HTR-8/SVneo (cell line): Measurements from ENCODE around the gene NRXN3.

Experiments
- DNase-seq: peaks from one replicate; pipeline ENCODE4 v3.0.0; 2011; ENCODE audit warnings: low spot score, mixed read lengths; ENCODE audit not compliant: insufficient read length
- FAIRE-seq: peaks from 2 replicates; lab custom pipeline; 2011; peaks lifted over from hg19 to GRCh38; lab: Jason Lieb, UNC

NRXN3 gene

GRCh38 chr14:78238141-78238540 lies 68.0 kb downstream of the NRXN3 start:
- FAIRE-seq, result no peak
- DNase-seq, result no peak

- no peak for FAIRE-seq
- no peak for DNase-seq
Observed at GRCh38 chr14:78240567-78240966, 70.4 kb downstream of the NRXN3 start.

DNA sequence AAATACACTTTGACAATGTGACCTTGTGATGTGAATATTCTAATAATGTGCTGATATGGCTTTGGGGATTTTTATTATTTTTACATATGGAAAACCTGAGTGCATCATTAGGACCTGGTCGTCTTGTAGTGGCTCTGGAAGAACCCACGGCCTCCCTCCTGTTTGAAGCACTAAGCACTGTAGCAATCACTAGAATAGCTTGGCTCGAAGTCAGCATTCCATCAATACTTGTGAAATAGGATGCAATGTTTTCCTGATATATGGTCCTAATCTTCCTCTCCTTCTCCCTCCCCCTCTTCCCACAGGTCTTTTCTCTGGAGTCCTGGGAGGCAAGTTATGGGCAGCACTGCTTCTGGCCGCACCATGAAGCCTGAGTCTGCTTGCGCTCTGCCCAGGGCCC lies 71.9 kb downstream of the NRXN3 start:
- FAIRE-seq (no peak), DNase-seq (no peak)

DNA sequence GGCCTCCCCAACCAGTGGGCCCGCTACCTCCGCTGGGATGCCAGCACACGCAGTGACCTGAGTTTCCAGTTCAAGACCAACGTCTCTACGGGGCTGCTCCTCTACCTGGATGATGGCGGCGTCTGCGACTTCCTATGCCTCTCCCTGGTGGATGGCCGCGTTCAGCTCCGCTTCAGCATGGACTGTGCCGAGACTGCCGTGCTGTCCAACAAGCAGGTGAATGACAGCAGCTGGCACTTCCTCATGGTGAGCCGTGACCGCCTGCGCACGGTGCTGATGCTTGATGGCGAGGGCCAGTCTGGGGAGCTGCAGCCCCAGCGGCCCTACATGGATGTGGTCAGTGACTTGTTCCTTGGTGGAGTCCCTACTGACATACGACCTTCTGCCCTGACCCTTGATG lies 73.0 kb downstream of the NRXN3 start:
- no peak for DNase-seq
- FAIRE-seq, result no peak

DNA sequence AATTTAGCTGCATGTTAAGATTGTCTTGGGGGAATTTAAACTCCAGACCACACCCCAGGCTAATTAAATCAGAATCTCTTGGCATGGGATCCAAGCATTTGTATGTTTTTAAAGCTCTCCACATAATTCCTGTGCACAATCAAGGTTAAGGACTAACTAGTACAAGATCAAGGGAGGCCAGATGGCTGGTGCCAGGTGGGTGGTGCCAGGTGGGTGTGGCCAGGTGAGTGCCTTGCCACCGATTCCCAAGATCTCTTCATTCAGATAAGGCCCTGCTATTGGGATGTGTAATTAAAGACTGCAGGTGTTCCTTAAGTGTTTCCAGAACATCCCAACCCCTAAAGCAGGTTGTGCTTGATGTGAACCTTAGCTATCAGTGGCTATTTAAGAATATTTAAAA lies 75.1 kb downstream of the NRXN3 start:
- no peak for FAIRE-seq
- no peak for DNase-seq

DNA sequence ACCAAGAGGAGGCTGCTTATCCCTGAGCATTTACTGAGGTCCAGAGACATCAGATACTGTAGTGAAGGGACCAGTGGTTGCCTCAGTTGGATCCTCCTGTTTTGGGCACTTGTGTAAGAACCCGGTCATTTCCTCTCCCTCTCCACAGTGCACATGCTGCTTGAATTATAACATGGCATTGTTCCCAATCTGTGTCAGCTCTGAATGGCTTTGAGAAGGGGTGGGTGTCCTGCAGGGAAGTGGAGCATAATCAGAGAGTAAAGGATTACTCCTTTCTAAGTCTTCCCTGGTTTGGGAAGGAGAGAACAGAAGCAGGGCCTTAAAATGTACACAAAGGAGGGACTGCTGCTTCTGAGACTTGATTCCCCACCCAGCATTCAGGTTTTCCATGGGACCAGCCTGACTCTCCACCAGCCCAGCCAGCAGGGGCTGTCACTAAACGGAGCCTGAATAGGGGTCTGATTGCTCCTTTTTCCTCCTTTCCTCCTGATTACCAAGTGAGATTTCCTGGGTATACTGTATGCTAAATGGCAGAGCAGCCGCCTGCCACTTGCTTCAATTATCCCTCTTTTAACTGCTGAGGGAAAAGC lies 78.4 kb downstream of the NRXN3 start:
- FAIRE-seq, result no peak

DNA sequence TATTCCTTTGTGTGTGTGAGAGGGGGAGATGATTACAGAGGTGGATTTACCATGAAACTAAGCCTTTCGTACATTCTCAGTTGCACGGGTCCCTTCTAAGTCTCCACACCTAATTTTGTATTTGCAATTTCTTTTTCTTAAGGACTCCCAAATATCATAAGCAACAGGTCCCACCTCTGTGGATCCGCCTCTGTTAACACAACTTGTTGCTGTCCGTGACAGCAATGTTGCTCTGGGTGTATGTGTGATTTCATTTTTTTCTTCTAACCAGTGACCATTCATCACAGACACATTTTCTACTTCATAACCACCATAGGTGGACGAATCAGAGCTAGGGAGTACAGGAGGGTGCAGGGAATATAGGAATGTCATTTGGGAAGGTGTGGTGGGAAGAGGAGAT lies 81.1 kb downstream of the NRXN3 start:
- DNase-seq (no peak), FAIRE-seq (no peak)

More for the DNA sequence above, 78.4 kb downstream of the NRXN3 start:
- no peak for DNase-seq

- no peak for FAIRE-seq
- peak; percentile 75 for DNase-seq
Observed at GRCh38 chr14:78253986-78254385, 83.8 kb downstream of the NRXN3 start.

- peak; percentile 52 for DNase-seq
- no peak for FAIRE-seq
Observed at GRCh38 chr14:78254911-78255461, 84.8 kb downstream of the NRXN3 start.

DNA sequence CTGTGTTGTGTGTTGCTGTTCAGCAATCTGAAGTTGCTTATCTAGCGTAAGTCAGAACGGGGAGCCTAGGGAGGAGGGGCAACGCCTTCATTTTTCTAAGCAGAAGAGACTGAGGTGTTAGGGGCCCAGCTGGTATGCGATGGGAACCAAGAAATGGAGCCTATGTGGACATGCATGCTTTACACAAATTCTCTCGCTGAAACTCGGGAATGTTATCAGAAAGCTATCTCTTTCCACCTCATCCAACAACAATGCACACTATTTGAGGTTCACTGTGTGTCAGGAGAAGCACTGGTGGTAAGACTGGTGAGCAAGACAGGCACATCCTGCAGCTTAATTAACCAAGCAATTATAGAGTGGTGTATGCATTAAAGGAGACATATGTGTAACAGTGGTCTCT lies 89.7 kb downstream of the NRXN3 start:
- FAIRE-seq, result peak; percentile 72
- peak; percentile 53 for DNase-seq

- FAIRE-seq (no peak), DNase-seq (no peak)
Observed at GRCh38 chr14:78278464-78279250, 108.5 kb downstream of the NRXN3 start.

DNA sequence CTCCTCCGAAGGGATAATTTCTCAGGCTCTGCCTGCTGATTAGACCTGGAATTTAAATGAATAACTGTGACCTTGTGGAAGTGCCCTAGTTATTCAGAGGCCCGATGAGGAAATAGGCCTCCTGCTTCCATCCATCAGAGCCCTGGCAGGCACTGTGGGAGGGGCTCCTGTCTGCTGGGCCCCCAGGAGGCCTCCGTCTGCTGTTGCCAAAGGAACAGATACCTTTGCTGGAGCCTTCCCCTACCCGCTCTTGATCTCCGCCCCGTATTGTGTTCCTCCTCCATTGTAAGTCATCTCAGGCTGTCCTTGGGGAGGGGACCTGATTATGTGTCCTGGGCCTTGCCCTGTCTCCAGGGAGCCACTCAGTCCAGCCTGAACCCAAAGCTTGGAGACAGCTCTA lies 112.3 kb downstream of the NRXN3 start:
- no peak for DNase-seq
- no peak for FAIRE-seq

DNA sequence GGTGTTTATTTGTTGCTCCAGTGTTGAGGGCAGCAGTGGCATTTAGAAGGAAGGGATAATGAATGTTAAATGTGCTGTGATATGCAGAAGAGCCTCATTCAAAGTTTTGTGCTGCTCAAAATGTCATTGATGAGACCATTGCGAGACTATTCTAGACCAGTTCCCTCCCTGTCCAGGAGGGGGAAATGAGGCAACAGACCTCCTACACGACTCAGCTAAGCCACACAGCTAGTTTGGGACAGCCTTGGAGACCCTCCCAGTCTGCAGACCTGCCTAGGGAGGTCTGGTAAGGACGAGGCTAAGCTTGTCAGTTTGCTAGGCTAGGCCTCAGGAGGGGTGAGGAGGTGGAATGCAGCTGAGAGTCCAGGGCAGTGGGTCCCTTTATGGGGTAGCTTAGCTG lies 116.0 kb downstream of the NRXN3 start:
- FAIRE-seq, result no peak
- no peak for DNase-seq

DNA sequence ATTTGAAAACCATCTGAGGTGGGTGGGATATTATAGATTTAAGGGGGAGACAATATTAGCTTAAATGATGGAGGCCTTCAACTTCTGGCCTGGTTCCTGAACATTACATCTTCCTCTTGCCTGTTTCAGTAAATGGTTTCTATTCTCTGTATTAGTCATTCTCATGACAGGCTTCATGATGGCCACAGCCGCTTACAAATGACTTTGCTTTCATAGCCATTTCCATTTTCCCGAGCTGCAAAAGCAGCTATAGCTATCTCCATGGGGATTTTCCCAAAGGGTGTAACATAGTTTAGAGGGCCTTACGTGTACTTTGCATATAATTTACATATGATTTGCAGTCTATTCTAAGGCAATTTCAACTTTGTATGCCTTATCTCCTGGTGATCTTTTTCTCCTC lies 121.8 kb downstream of the NRXN3 start:
- DNase-seq, result no peak
- FAIRE-seq, result no peak

GRCh38 chr14:78297858-78298257 lies 127.7 kb downstream of the NRXN3 start:
- DNase-seq, result no peak
- no peak for FAIRE-seq

DNA sequence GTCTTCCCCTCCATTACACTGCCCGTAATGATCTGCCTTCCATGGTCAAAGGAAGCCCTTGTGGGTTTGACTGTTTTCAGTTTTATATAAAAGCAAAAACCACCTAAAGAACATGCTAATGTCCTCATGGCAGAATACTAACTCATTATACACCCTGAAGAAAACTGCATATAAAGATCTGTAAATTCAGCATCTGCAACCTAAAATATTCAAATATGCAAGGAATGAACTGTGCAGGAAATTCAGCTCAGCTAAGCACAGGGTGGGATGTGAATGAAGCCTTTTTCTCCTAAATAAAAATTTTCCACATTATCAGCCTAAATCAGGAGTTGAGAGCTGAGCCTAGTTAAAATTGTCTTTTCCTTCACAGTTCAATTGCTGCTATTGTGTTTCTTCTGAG lies 128.1 kb downstream of the NRXN3 start:
- FAIRE-seq (no peak), DNase-seq (no peak)

DNA sequence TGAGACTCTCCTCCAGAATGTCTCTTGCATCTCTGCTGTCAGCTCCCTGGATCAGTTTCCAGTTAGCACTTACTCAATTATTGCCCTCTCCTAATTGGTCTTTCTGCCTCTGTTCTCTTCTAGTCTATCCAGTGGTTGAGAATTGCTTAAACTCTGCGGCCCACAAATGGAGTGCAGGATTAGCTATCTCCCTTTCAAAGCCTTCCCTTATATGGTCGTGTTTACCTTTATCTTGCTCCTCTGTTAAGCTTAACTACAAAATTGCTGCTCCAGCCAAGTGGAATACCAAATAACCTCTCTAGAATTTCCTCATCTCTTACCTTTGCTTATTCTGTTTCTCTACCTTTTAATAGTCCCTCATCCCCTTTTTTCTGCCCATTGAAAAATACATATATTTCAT lies 132.7 kb downstream of the NRXN3 start:
- FAIRE-seq, result no peak
- DNase-seq, result no peak

- DNase-seq, result no peak
- no peak for FAIRE-seq
Observed at GRCh38 chr14:78307671-78308070, 137.5 kb downstream of the NRXN3 start.

GRCh38 chr14:78308079-78308478 lies 137.9 kb downstream of the NRXN3 start:
- DNase-seq (no peak), FAIRE-seq (no peak)

DNA sequence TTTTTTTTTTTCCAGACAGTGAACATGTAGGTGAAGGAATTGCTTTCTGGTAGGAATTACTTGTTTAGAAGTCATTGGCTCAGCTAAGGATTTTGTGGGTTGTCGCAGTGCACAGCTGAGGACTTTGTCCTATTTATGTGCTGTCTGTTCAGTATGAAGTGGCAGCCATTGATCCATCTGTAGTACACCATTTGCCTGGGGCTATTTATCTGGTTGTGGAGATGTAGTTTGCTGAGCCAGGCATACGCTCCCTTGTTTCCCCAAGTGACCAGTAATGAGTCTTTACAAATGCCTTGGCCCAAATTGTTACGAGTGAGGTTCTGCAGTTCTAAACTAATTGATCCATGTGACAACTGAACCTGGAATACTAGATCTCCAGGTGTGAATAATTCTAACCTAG lies 140.1 kb downstream of the NRXN3 start:
- DNase-seq (no peak), FAIRE-seq (no peak)

GRCh38 chr14:78313499-78313898 lies 143.3 kb downstream of the NRXN3 start:
- FAIRE-seq (no peak), DNase-seq (no peak)

GRCh38 chr14:78314484-78314883 lies 144.3 kb downstream of the NRXN3 start:
- FAIRE-seq (no peak), DNase-seq (no peak)
